PC-9 (cell line): Measurements from ENCODE around the gene TMEM132D. TPM values are rescaled to one million over a fixed set of nuclear protein-coding genes. Genes with fewer than 3 reads are reported as not detected.

Experiments
- BruUV-seq: library from RNA; stranded (reverse); fragments of 400-500 nt; replicated peaks from 2 replicates; lab custom pipeline; 2021; lab: Mats Ljungman, UMichigan
- CTCF ChIA-PET: fragments of 300-600 bp; sonication (Branson Sonifier 250); formaldehyde crosslinking; loops from one replicate; lab custom pipeline; 2022; ENCODE audit warnings: antibody characterized with exemption; lab: Charles Lee
- POLR2A ChIA-PET: fragments of 300-600 bp; sonication (Branson Sonifier 250); formaldehyde crosslinking; loops from one replicate; lab custom pipeline; 2022; ENCODE audit warnings: antibody characterized with exemption; ENCODE audit not compliant: unreplicated experiment; lab: Charles Lee
- DNase-seq, 2 experiments: peaks; one replicate each; pipeline versions ENCODE4 v3.0.0 to v3.0.0-alpha.2; 2015 to 2022; ENCODE audit warnings: mixed read lengths in 1 of 2
- H2AFZ ChIP-seq: fragments of 200-600 bp; sonication (generic); 2 replicates; pipeline ENCODE4 v1.8.1; 2017; ENCODE audit warnings: antibody characterized with exemption
- H3F3A ChIP-seq: fragments of 200-600 bp; sonication (generic); 2 replicates; pipeline ENCODE4 v1.8.1; 2017; ENCODE audit warnings: antibody characterized with exemption, mild to moderate bottlenecking, low read depth; ENCODE audit not compliant: insufficient read depth
- H3K27ac ChIP-seq: fragments of 200-600 bp; sonication (generic); 2 replicates; pipeline ENCODE4 v1.6.1; 2016; ENCODE audit warnings: mixed run types
- H3K27me3 ChIP-seq: fragments of 200-600 bp; sonication (generic); 2 replicates; pipeline ENCODE4 v1.6.1; 2016; ENCODE audit warnings: low read depth, mixed run types; ENCODE audit not compliant: insufficient read depth
- H3K36me3 ChIP-seq: fragments of 200-600 bp; sonication (generic); 2 replicates; pipeline ENCODE4 v1.6.1; 2016; ENCODE audit warnings: low read depth, mixed run types
- H3K4me1 ChIP-seq: fragments of 200-600 bp; sonication (generic); replicated peaks from 2 replicates; pipeline ENCODE4 v1.6.1; 2016; ENCODE audit warnings: mixed run types; ENCODE audit not compliant: insufficient read depth
- H3K4me2 ChIP-seq: fragments of 200-600 bp; sonication (generic); 2 replicates; pipeline ENCODE4 v1.6.1; 2017; ENCODE audit warnings: mixed run types
- H3K4me3 ChIP-seq: fragments of 200-600 bp; sonication (generic); 2 replicates; pipeline ENCODE4 v1.6.1; 2016; ENCODE audit warnings: mixed run types
- H3K79me2 ChIP-seq: fragments of 200-600 bp; sonication (generic); 2 replicates; pipeline ENCODE4 v1.6.1; 2017; ENCODE audit warnings: low read depth, mixed run types
- H3K9me2 ChIP-seq: fragments of 200-600 bp; sonication (generic); 2 replicates; pipeline ENCODE4 v1.8.1; 2017; ENCODE audit warnings: mild to moderate bottlenecking; ENCODE audit not compliant: insufficient read depth
- H3K9me3 ChIP-seq: fragments of 200-600 bp; sonication (generic); 2 replicates; pipeline ENCODE4 v1.8.1; 2016; ENCODE audit warnings: low read depth; ENCODE audit not compliant: insufficient read depth
- H4K20me1 ChIP-seq: fragments of 200-600 bp; sonication (generic); 2 replicates; pipeline ENCODE4 v1.8.1; 2017; ENCODE audit not compliant: insufficient read depth
- CTCF ChIP-seq: fragments of 200-600 bp; sonication (generic); conservative IDR thresholded peaks from 2 replicates; pipeline ENCODE4 v1.6.1; 2017; ENCODE audit warnings: mixed run types, antibody characterized with exemption, mild to moderate bottlenecking, moderate library complexity
- EZH2 ChIP-seq: fragments of 200-600 bp; sonication (generic); IDR thresholded peaks from 2 replicates; pipeline ENCODE4 v1.8.0; 2017; ENCODE audit warnings: antibody characterized with exemption, low read depth
- intact Hi-C: fragments of 100-400 bp; cut with micrococcal nuclease; formaldehyde crosslinking; loops from one replicate; pipeline ENCODE4 v1.10.0; 2022; ENCODE audit not compliant: unreplicated experiment
- total RNA-seq: library from RNA; stranded (reverse); gene quantifications from 2 replicates; pipeline ENCODE4 v1.2.3, GENCODE V29; 2021

The TMEM132D gene
- total RNA-seq, 1 experiment from 2014 or later: not detected

GRCh38 chr12:129258781-129259318 is 645.0 kb downstream of the TMEM132D start:
- no peaks in the 10 kb centered on the region for H3K9me3 ChIP-seq
- H3K27ac ChIP-seq: no peak overlapping the region
- H3K4me3 ChIP-seq: no peak overlapping the region
- H3K79me2 ChIP-seq: no peaks in the 10 kb centered on the region
- ChIA-PET POLR2A (no interaction called here), CTCF (no interaction called here)
- no peaks in the 10 kb centered on the region for H3F3A ChIP-seq
- no peak for DNase-seq
- no peaks in the 10 kb centered on the region for H3K36me3 ChIP-seq
- H2AFZ ChIP-seq: no peak overlapping the region
- no peaks in the 10 kb centered on the region for H4K20me1 ChIP-seq
- H3K9me2 ChIP-seq: no peaks in the 10 kb centered on the region
- intact Hi-C loops: no loop called here
- H3K4me2 ChIP-seq: no peak overlapping the region
- no peak for TF ChIP-seq EZH2
- TF ChIP-seq CTCF: no peak
- no peaks in the 10 kb centered on the region for H3K4me1 ChIP-seq
- BruUV-seq: no TSS peak
- H3K27me3 ChIP-seq: no peaks in the 10 kb centered on the region

GRCh38 chr12:129257524-129257923 is 646.3 kb downstream of the TMEM132D start:
- Histone ChIP-seq H3K4me2 (no peak overlapping the region), H3K9me2 (no peaks in the 10 kb centered on the region), H3K27ac (no peak overlapping the region), H3K4me3 (no peak overlapping the region), H3F3A (no peaks in the 10 kb centered on the region), H4K20me1 (no peaks in the 10 kb centered on the region), H3K79me2 (no peaks in the 10 kb centered on the region), H2AFZ (no peak overlapping the region), H3K9me3 (no peaks in the 10 kb centered on the region), H3K27me3 (no peaks in the 10 kb centered on the region), H3K36me3 (no peaks in the 10 kb centered on the region), H3K4me1 (no peaks in the 10 kb centered on the region)
- BruUV-seq: no TSS peak
- CTCF ChIA-PET: no interaction called here
- TF ChIP-seq EZH2 (no peak), CTCF (no peak)
- intact Hi-C loops: no loop called here
- POLR2A ChIA-PET: no interaction called here
- DNase-seq: no peak

- Histone ChIP-seq H3K4me1 (no peaks in the 10 kb centered on the region), H3K36me3 (no peaks in the 10 kb centered on the region), H3K27me3 (peaks cover 21% of the 10 kb centered on the region; the same call in 1 of the 2 replicates), H3K9me2 (no peaks in the 10 kb centered on the region), H3F3A (no peaks in the 10 kb centered on the region), H3K27ac (no peak overlapping the region), H4K20me1 (no peaks in the 10 kb centered on the region), H3K79me2 (no peaks in the 10 kb centered on the region), H2AFZ (no peak overlapping the region), H3K4me2 (no peak overlapping the region), H3K9me3 (no peaks in the 10 kb centered on the region), H3K4me3 (no peak overlapping the region)
- no TSS peak for BruUV-seq
- CTCF ChIA-PET: no interaction called here
- no peak for DNase-seq
- intact Hi-C loops: no loop called here
- POLR2A ChIA-PET: interaction anchor here (0.5 kb wide), 1 partner anchor 488 kb away, joined by 7 read pairs; no protein-coding TSS in a partner anchor
- no peak for TF ChIP-seq EZH2
- TF ChIP-seq CTCF: no peak
These were observed 657.2 kb downstream of the TMEM132D start for GRCh38 chr12:129246630-129247029.
